ENCODE measurements around the gene OGFOD2.

DNA sequence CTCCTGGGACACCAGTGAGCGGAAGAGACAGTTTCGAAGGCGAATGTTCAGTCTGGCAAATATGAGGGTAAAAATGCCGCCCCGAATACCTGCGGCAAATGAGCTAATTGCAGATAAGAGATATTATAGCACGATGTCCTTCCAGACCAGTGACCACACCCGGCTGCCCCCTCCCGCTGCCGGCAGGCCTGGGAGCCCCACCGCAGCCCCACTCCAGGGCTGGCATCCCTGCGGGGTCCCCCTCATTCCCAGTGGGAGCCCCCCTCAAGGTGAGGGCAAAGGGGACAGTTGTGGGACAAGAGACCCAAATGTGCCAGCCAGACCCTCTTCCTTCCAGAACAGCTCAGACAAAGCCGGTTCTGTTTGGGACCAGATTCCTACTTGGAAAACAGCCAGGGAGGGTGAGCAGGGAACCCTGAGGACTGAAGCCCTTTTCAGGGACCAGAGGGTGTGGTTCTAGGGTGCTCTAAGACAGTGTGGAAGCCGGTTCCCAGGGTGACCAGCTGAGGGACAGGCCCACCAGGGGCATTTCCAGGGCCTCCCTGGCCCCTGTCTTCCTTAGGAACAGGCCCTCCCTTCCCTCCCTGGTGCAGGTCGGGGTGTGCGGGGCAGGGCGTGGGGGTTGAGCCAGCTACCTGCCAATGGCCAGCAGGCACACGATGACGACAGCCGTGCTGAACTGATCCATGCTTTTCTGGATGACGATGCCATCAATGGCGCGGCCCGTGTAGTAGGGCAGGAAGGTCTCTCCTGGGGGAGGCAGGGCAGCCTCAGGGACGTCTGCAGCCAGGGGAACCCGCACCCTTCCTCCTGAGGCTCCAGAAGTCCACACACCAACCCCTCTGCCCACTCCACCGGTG is 25.0 kb upstream of the OGFOD2 start:
- no peak for TF ChIP-seq SMC3 (conservative IDR thresholded peaks at IDR 0.05; ENCODE audit: insufficient read depth, low read depth, low read length)
- TF ChIP-seq HNRNPK (IDR thresholded peaks at IDR 0.05; ENCODE audit: low read depth, low read length, poor library complexity, severe bottlenecking): no peak
- TF ChIP-seq, protein P1, sequence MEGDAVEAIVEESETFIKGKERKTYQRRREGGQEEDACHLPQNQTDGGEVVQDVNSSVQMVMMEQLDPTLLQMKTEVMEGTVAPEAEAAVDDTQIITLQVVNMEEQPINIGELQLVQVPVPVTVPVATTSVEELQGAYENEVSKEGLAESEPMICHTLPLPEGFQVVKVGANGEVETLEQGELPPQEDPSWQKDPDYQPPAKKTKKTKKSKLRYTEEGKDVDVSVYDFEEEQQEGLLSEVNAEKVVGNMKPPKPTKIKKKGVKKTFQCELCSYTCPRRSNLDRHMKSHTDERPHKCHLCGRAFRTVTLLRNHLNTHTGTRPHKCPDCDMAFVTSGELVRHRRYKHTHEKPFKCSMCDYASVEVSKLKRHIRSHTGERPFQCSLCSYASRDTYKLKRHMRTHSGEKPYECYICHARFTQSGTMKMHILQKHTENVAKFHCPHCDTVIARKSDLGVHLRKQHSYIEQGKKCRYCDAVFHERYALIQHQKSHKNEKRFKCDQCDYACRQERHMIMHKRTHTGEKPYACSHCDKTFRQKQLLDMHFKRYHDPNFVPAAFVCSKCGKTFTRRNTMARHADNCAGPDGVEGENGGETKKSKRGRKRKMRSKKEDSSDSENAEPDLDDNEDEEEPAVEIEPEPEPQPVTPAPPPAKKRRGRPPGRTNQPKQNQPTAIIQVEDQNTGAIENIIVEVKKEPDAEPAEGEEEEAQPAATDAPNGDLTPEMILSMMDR (IDR thresholded peaks at IDR 0.05 in 2 of 3, conservative IDR thresholded peaks at IDR 0.05 in 1 of 3; ENCODE audit: insufficient read depth in 2 of 3, low read depth in 1 of 3, low read length in 3 of 3): no peak
- no peak for TF ChIP-seq PHTF2 (CRISPR knock-in tag; IDR thresholded peaks at IDR 0.05)

Data from K562 (cell line).